Measurements from ENCODE around the gene FUOM.

FUOM gene

GRCh38 chr10:133349577-133350011 lies 8.2 kb downstream of the FUOM start:
- DNase-seq = no peak

GRCh38 chr10:133349160-133349568 lies 8.7 kb downstream of the FUOM start:
- DNase-seq = no peak

GRCh38 chr10:133347710-133348517 lies 9.9 kb downstream of the FUOM start:
- DNase-seq = no peak

- no peak for DNase-seq
These were observed 11.4 kb downstream of the FUOM start for GRCh38 chr10:133346413-133346812.

GRCh38 chr10:133344236-133344635 lies 13.6 kb downstream of the FUOM start:
- DNase-seq = no peak

- DNase-seq = no peak
These were observed 14.3 kb downstream of the FUOM start for GRCh38 chr10:133343558-133343957.

GRCh38 chr10:133342942-133343341 lies 14.9 kb downstream of the FUOM start:
- DNase-seq = no peak

- DNase-seq = no peak
These were observed 15.8 kb downstream of the FUOM start for GRCh38 chr10:133341983-133342382.

- DNase-seq = no peak
These were observed 18.0 kb downstream of the FUOM start for GRCh38 chr10:133339708-133340380.

- no peak for DNase-seq
These were observed 19.4 kb downstream of the FUOM start for GRCh38 chr10:133338080-133339071.

- no peak for DNase-seq
These were observed 20.5 kb downstream of the FUOM start for GRCh38 chr10:133337370-133337725.

GRCh38 chr10:133336577-133337369 lies 21.0 kb downstream of the FUOM start, which contains the start of gene CALY:
CALY (minus strand) TSS chr10:133336896; CDS start chr10:133328989, 7,907 bp downstream.
- peak; percentile 81 for DNase-seq

GRCh38 chr10:133336118-133336576 lies 21.7 kb downstream of the FUOM start:
- no peak for DNase-seq

- no peak for DNase-seq
These were observed 22.3 kb downstream of the FUOM start for GRCh38 chr10:133335246-133336117.

GRCh38 chr10:133334503-133335245 lies 23.1 kb downstream of the FUOM start:
- DNase-seq = no peak

- no peak for DNase-seq
These were observed 24.7 kb downstream of the FUOM start for GRCh38 chr10:133332936-133333699.

GRCh38 chr10:133329491-133330202 lies 28.2 kb downstream of the FUOM start:
- DNase-seq = peak; percentile 94
